Natural killer cell (primary cell): ENCODE results near the gene CHKB. TPM values are rescaled to one million over a fixed set of nuclear protein-coding genes. Genes with fewer than 3 reads are reported as not detected.

Experiments
- ATAC-seq, 3 donors: fragments of 150-1000 bp in 2 of 3; fragments of 200-7000 bp in 1 of 3; cut with Tn5 transposase; 1 replicate in 1 of 3; 2 replicates in 2 of 3; pipeline ENCODE4 v1.10.0; 2021; ENCODE audit warnings: mild to moderate bottlenecking in 2 of 3, moderate library complexity in 2 of 3
- DNase-seq, 2 donors: peaks; one replicate each; pipeline versions ENCODE4 v3.0.0 to v3.0.0-alpha.2; 2013 to 2021; ENCODE audit warnings: mixed read lengths in 1 of 2
- H3K27ac ChIP-seq: one replicate; pipeline ENCODE4 v1.5.1; 2013; ENCODE audit warnings: mild to moderate bottlenecking, low read length
- H3K27me3 ChIP-seq: one replicate; pipeline ENCODE4 v1.6.1; 2013; ENCODE audit warnings: low read length; ENCODE audit not compliant: control insufficient read depth, insufficient read depth
- H3K36me3 ChIP-seq: one replicate; pipeline ENCODE4 v1.6.1; 2013; ENCODE audit warnings: low read length; ENCODE audit not compliant: control insufficient read depth, insufficient read depth
- H3K4me1 ChIP-seq: one replicate; pipeline ENCODE4 v1.6.1; 2013; ENCODE audit warnings: low read length; ENCODE audit not compliant: control insufficient read depth, insufficient read depth
- H3K4me3 ChIP-seq: one replicate; pipeline ENCODE4 v1.5.1; 2013; ENCODE audit warnings: low read length
- H3K9me3 ChIP-seq: one replicate; pipeline ENCODE4 v1.6.1; 2013; ENCODE audit warnings: low read length; ENCODE audit not compliant: control insufficient read depth, insufficient read depth
- H3K27ac Mint-ChIP-seq, 2 donors: one replicate each; pipeline ENCODE4 v1.8.0; 2022; ENCODE audit warnings: mild to moderate bottlenecking in 2 of 2, mixed read lengths in 2 of 2, moderate library complexity in 1 of 2
- H3K27me3 Mint-ChIP-seq, 2 donors: one replicate each; pipeline ENCODE4 v1.8.0; 2022; ENCODE audit warnings: low read depth in 2 of 2, mixed read lengths in 2 of 2
- H3K36me3 Mint-ChIP-seq: one replicate; pipeline ENCODE4 v1.8.0; 2022; ENCODE audit warnings: mixed read lengths
- H3K4me1 Mint-ChIP-seq, 2 donors: one replicate each; pipeline ENCODE4 v1.8.0; 2022; ENCODE audit warnings: mixed read lengths in 2 of 2
- H3K4me3 Mint-ChIP-seq: one replicate; pipeline ENCODE4 v1.8.0; 2022; ENCODE audit warnings: mild to moderate bottlenecking, moderate library complexity, mixed read lengths
- H3K9me3 Mint-ChIP-seq, 2 donors: one replicate each; pipeline ENCODE4 v1.8.0; 2022; ENCODE audit warnings: mixed read lengths in 2 of 2
- WGBS: methylation state at CpG from one replicate; pipeline ENCODE4 v1.1.7; 2013; ENCODE audit warnings: missing lambda C conversion rate; ENCODE audit not compliant: insufficient coverage; 5-methylcytosine and 5-hydroxymethylcytosine counted together
- intact Hi-C: fragments of 100-400 bp; cut with micrococcal nuclease; formaldehyde crosslinking; loops from one replicate; pipeline ENCODE4 v1.14.2; 2022
- total RNA-seq, 4 donors: library from RNA; stranded (reverse); fragments of 120-200 nt in 1 of 4; gene quantifications; one replicate each; pipeline versions ENCODE4 v1.2.3 to v1.2.4, GENCODE V29; 2013 to 2022
- TF ChIP-seq, protein P1 (sequence below): fragments of 200-600 bp; IDR thresholded peaks from one replicate; pipeline ENCODE4 v1.8.0; 2022; ENCODE audit warnings: antibody characterized with exemption

CHKB gene
- total RNA-seq, 3 donors from 2014 or later (not counting 1 experiment from before 2014, with no cell fraction given): 166 to 204 (median 180) TPM

DNA sequence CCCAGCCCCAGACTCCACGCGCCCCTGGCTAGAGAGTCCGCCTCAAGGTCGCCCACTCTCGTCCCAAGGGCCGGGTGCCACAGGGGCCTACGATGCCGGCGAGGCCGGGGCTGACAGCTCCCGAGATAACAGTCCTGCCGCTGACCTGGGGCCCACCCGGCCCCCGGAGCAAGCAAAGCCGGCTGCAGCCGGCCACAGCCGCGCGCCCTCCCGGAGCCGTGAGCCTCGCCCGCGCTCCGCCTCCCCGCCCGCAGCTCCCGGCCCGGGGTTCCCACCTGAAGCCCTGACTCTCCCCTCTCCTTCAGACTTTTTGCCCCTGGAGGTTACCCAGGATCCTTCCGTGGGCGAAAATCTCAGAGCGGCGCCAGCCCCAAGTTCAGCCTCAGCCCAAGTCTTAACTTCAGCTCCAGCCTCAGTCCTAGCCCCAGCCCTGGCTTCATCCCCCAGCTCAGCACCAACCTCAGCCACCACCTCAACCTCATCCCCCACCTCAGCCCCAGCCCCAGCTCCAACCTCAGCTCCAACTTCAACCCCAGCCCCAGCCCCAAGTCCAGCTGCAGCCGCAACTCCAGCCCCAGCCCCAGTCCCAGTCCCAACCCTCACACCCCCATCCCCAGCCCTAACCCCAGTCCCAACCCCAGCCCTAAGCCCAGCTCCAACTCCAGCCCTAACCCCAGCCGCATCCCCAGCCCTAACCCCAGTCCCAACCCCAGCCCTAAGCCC is 35.2 kb downstream of the CHKB start:
- Mint-ChIP-seq H3K4me1 (peaks cover 9 to 46% of the 10 kb centered on the region in 2 donors), H3K4me3 (peak overlapping the region; percentile 52), H3K36me3 (no peaks in the 10 kb centered on the region), H3K27ac (peak overlapping the region in 1 of 2 donors; percentile 78), H3K9me3 (no peaks in the 10 kb centered on the region), H3K27me3 (no peaks in the 10 kb centered on the region)
- Histone ChIP-seq H3K4me1 (peaks cover 56% of the 10 kb centered on the region), H3K27me3 (no peaks in the 10 kb centered on the region), H3K4me3 (no peak overlapping the region), H3K36me3 (no peaks in the 10 kb centered on the region), H3K9me3 (no peaks in the 10 kb centered on the region), H3K27ac (no peak overlapping the region)
- DNase-seq (peak in 1 of 2 donors; percentile 23), ATAC-seq (no peak)
- intact Hi-C loops: no loop called here
- TF ChIP-seq, protein P1, sequence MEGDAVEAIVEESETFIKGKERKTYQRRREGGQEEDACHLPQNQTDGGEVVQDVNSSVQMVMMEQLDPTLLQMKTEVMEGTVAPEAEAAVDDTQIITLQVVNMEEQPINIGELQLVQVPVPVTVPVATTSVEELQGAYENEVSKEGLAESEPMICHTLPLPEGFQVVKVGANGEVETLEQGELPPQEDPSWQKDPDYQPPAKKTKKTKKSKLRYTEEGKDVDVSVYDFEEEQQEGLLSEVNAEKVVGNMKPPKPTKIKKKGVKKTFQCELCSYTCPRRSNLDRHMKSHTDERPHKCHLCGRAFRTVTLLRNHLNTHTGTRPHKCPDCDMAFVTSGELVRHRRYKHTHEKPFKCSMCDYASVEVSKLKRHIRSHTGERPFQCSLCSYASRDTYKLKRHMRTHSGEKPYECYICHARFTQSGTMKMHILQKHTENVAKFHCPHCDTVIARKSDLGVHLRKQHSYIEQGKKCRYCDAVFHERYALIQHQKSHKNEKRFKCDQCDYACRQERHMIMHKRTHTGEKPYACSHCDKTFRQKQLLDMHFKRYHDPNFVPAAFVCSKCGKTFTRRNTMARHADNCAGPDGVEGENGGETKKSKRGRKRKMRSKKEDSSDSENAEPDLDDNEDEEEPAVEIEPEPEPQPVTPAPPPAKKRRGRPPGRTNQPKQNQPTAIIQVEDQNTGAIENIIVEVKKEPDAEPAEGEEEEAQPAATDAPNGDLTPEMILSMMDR: no peak
- 71% methylated on average over 35 of the region's 35 CpGs for WGBS

DNA sequence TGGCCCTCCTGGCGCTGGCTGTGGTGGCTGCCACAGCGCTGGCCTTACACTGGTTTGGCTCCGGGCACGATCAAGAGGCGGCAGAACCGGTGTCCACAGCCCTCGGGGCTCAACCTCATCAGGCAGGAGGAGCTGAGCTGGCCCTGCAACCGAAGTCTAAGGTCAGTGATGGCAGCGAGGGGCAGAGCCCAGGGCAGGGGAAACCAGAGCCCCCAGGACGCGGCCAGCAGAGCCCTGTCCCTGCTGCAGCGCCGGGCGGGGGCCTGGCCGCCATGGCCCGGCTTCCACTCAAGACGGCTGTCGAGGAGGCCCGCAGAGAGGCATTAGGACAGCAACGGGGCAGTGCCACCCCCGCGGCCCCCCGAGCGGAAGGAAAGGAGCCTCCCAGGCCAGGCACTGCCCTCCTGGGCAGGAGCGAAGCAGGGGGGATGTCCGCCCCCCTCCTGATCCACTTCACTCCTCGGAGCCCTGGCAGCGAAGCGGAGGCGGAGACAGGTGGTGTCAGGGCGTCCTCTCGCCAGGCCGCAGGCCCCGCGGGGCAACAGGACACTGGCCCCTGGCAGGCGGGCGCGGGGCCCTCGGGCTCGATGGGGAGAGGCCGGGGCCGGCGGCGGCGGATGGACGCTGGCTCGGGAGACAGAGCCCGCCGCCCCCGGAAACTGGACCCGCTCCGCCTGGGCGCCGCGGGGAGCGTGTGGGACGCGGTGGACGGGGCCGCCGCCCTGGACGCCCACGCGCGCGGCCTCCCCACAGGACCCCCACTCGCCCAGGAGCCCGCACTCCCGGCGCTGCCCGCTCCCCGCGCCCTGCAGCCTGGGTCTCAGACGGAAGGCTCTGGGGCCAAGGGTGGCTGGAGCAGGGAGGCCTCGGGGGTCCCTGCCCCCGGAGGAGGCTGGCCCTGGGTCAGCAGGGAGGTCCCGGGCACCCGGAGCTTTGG is 36.1 kb downstream of the CHKB start:
- Histone ChIP-seq H3K36me3 (no peaks in the 10 kb centered on the region), H3K27ac (no peak overlapping the region), H3K27me3 (no peaks in the 10 kb centered on the region), H3K9me3 (no peaks in the 10 kb centered on the region), H3K4me1 (peaks cover 59% of the 10 kb centered on the region), H3K4me3 (no peak overlapping the region)
- peak overlapping the region; percentile 82 to 86 for H3K27ac Mint-ChIP-seq
- no peaks in the 10 kb centered on the region for H3K9me3 Mint-ChIP-seq
- H3K27me3 Mint-ChIP-seq: no peaks in the 10 kb centered on the region
- H3K36me3 Mint-ChIP-seq: no peaks in the 10 kb centered on the region
- H3K4me1 Mint-ChIP-seq: peaks cover 9 to 49% of the 10 kb centered on the region in 2 donors
- peak overlapping the region; percentile 50 for H3K4me3 Mint-ChIP-seq
- 89% methylated on average over 78 of the region's 78 CpGs for WGBS
- intact Hi-C loops: no loop called here
- no peak for ATAC-seq
- TF ChIP-seq, protein P1: no peak
- no peak for DNase-seq

DNA sequence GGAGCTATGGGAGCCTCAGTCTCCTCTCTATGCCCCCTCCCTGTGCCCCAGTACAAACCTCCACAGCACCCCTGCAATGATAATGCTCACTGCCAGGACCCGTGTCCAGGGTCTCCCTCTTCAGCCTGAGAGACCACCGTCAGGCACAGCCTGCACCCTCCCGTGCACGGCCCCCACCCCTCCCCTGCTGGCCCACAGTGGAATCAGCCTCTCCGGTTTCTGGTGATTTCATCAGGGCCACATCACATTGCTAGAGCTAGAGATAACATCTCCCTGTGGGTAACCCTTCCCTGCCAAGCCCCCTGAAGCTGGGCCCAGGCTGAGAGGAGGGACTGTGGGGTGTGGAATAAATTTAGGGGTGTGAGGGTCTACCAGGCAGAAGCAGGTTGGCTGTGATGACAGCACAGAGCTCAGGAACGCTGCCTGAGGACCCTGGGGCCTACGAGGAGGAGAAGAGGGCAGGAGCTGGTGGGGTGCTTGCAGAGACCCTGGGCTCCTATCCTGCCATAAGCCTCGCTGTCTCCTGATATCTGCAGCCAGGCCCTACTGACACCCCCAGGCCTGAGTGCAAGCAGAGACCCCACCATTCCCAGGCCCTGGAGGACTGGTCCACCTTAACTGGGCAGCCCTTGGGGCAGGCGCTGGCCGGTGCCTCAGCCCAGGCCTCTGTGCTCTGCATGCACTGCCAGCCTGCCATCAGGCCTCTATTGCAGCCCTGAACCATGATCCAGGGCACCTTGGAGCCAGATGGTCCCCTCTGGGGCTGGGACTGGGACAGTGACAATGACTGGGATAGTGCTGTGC is 36.9 kb downstream of the CHKB start, which contains the start of gene KLHDC7B:
Gene KLHDC7B (plus strand): TSS at position 378 of the 804 bp plus-strand sequence. CDS start 345 bp downstream, at position 723.
- peaks cover 13 to 53% of the 10 kb centered on the region in 2 donors for H3K4me1 Mint-ChIP-seq
- Histone ChIP-seq H3K9me3 (no peaks in the 10 kb centered on the region), H3K4me3 (peak within 1 kb of the TSS; percentile 30), H3K27me3 (no peaks in the 10 kb centered on the region), H3K4me1 (peaks cover 60% of the 10 kb centered on the region), H3K36me3 (no peaks in the 10 kb centered on the region), H3K27ac (peak within 1 kb of the TSS; percentile 89)
- TF ChIP-seq, protein P1: no peak
- ATAC-seq (no peak), DNase-seq (peak in 1 of 2 donors; percentile 49)
- 59% methylated on average over 10 of the region's 10 CpGs for WGBS
- intact Hi-C loops: loop anchor here (2.0 kb wide), 1 partner anchor 15 kb away; the partner anchor contains the start of gene TYMP
- H3K27ac Mint-ChIP-seq: peak within 1 kb of the TSS; percentile 82 to 86
- H3K9me3 Mint-ChIP-seq: no peaks in the 10 kb centered on the region
- no peaks in the 10 kb centered on the region for H3K36me3 Mint-ChIP-seq
- H3K4me3 Mint-ChIP-seq: peak within 1 kb of the TSS; percentile 74
- no peaks in the 10 kb centered on the region for H3K27me3 Mint-ChIP-seq
